ENCODE measurements around the gene HYKK. TPM values are rescaled to one million over a fixed set of nuclear protein-coding genes. Genes with fewer than 3 reads are reported as not detected.
"Not testable (repeated sequence)": the region's sequence is repeated elsewhere in the genome, so short reads cannot be mapped to it uniquely, and the experiment has no call there.

Gene HYKK
- total RNA-seq, 3 donors from 2014 or later, result 8.6 to 14.7 (median 10.9) TPM

DNA sequence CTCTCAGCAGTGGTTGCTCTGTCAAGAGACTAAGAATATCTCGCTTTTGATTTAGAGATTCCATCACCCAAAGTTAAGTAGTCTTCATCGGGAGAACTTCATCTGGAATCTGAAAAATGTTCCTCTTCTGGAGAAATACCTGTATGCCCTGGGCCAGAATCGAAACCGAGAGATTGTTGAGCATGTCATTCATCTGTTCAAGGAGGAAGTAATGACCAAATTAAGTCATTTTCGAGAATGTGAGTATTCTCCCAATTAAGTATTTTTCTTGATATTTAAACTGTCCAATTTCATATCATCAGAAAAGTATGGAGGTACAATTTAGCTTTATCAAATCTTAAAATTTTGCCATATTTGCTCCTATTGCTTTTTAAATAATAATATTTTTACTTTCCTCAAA is 19.9 kb downstream of the HYKK start:
- Histone ChIP-seq H3K36me3 (no peaks in the 10 kb centered on the region), H3K4me3 (no peak overlapping the region), H3K27ac (no peak overlapping the region), H3K4me1 (no peaks in the 10 kb centered on the region), H3K27me3 (no peaks in the 10 kb centered on the region), H3K9me3 (no peaks in the 10 kb centered on the region)
- intact Hi-C loops (cut with DNase I; ENCODE audit: low total_unique reads), result no loop called here
- TF ChIP-seq POLR2A (IDR thresholded peaks at IDR 0.05) (no peak), POLR2AphosphoS5 (IDR thresholded peaks at IDR 0.05) (no peak)
- TF ChIP-seq, protein P1, sequence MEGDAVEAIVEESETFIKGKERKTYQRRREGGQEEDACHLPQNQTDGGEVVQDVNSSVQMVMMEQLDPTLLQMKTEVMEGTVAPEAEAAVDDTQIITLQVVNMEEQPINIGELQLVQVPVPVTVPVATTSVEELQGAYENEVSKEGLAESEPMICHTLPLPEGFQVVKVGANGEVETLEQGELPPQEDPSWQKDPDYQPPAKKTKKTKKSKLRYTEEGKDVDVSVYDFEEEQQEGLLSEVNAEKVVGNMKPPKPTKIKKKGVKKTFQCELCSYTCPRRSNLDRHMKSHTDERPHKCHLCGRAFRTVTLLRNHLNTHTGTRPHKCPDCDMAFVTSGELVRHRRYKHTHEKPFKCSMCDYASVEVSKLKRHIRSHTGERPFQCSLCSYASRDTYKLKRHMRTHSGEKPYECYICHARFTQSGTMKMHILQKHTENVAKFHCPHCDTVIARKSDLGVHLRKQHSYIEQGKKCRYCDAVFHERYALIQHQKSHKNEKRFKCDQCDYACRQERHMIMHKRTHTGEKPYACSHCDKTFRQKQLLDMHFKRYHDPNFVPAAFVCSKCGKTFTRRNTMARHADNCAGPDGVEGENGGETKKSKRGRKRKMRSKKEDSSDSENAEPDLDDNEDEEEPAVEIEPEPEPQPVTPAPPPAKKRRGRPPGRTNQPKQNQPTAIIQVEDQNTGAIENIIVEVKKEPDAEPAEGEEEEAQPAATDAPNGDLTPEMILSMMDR (IDR thresholded peaks at IDR 0.05), result no peak
- no peak for DNase-seq (ENCODE audit: low spot score in 2 of 2)

DNA sequence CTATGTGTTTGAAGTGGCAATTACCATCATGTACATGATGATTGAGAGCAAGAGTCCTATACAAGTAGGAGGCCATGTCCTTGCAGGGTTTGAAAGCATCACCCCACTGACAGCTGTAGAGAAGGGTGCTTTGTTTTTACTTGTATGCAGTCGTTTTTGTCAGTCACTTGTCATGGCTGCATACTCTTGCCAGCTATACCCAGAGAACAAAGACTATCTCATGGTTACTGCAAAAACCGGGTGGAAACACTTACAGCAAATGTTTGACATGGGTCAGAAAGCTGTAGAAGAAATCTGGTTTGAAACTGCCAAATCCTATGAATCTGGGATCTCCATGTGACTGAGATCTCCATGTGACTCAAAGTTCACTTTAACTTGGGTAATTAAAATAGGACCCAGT is 26.0 kb downstream of the HYKK start:
- H3K4me1 ChIP-seq, result no peaks in the 10 kb centered on the region
- no peaks in the 10 kb centered on the region for H3K27me3 ChIP-seq
- no peaks in the 10 kb centered on the region for H3K9me3 ChIP-seq
- DNase-seq (ENCODE audit: low spot score in 2 of 2), result no peak
- TF ChIP-seq, protein P1 (IDR thresholded peaks at IDR 0.05), result no peak
- no peak for TF ChIP-seq POLR2A (IDR thresholded peaks at IDR 0.05)
- no peak for TF ChIP-seq POLR2AphosphoS5 (IDR thresholded peaks at IDR 0.05)
- intact Hi-C loops (cut with DNase I; ENCODE audit: low total_unique reads), result no loop called here
- no peak overlapping the region for H3K4me3 ChIP-seq
- H3K36me3 ChIP-seq, result no peaks in the 10 kb centered on the region
- no peak overlapping the region for H3K27ac ChIP-seq

GRCh38 chr15:78536134-78536533 is 28.8 kb downstream of the HYKK start:
- intact Hi-C loops (cut with DNase I; ENCODE audit: low total_unique reads), result no loop called here
- Histone ChIP-seq H3K27ac (no peak overlapping the region), H3K36me3 (no peaks in the 10 kb centered on the region), H3K27me3 (no peaks in the 10 kb centered on the region), H3K4me1 (no peaks in the 10 kb centered on the region), H3K4me3 (no peak overlapping the region), H3K9me3 (no peaks in the 10 kb centered on the region)
- no peak for DNase-seq (ENCODE audit: low spot score in 2 of 2)
- no peak for TF ChIP-seq POLR2AphosphoS5 (IDR thresholded peaks at IDR 0.05)
- TF ChIP-seq, protein P1 (IDR thresholded peaks at IDR 0.05), result no peak

DNA sequence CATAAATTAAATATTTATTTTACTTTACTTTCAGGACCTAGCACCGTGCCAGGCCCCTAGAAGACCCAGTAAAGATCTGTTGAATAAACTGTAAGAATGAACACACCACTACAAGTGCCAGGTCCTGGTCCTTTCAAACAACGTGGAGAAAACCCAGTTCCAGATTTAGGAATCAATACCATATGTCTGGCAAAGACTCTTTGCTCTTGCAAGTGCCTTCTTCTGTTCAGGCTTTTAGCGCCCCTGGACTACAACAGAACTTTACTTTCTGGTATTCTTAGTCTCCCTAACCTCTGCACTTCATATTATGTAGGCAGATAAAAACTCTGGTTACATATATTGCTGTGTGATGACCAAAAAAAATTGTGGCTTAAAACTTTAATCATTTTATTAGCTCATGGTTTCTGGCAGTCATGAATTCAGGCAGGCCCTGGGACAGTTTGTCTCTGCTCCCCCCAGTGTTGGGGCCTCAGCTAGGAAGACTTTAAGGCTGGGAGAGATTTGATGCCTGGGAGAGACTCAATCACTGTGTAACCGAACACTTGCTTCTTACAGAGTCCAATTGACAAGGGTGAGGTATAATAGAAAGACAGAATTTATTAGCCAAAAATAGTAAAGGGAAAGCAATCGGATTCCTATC is 30.0 kb downstream of the HYKK start:
- intact Hi-C loops (cut with DNase I; ENCODE audit: low total_unique reads), result no loop called here
- H3K4me1 ChIP-seq, result peaks cover 0 to 6% of the 10 kb centered on the region in 2 donors
- TF ChIP-seq POLR2A (IDR thresholded peaks at IDR 0.05) (no peak), POLR2AphosphoS5 (IDR thresholded peaks at IDR 0.05) (no peak)
- TF ChIP-seq, protein P1 (IDR thresholded peaks at IDR 0.05), result no peak
- no peaks in the 10 kb centered on the region for H3K36me3 ChIP-seq
- no peak for DNase-seq (ENCODE audit: low spot score in 2 of 2)
- H3K27me3 ChIP-seq, result no peaks in the 10 kb centered on the region
- H3K9me3 ChIP-seq, result no peaks in the 10 kb centered on the region
- peak overlapping the region in 1 of 2 donors; percentile 57 for H3K27ac ChIP-seq
- H3K4me3 ChIP-seq, result no peak overlapping the region

DNA sequence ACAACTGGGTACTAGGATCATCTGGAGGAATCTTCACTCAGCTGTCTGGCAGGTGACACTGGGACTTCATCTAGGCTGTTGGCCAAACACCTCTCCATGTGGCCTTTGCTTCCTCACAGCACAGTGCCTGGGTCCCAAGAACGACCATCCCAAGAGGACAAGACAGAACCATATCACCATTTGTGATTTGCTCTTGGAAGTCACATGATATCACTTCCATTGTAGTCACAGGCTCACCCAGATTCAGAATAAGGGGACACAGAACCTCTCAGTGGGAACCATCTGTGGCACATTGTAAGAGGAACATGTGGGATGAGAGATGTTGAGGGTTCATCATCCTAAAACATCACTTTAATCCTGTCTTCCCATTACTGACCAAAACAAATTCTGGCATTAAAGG is 31.0 kb downstream of the HYKK start:
- intact Hi-C loops (cut with DNase I; ENCODE audit: low total_unique reads), result no loop called here

GRCh38 chr15:78539464-78540140 is 32.2 kb downstream of the HYKK start:
- H3K36me3 ChIP-seq; intact Hi-C loops (cut with DNase I; ENCODE audit: low total_unique reads); H3K9me3 ChIP-seq; H3K4me1 ChIP-seq; H3K27me3 ChIP-seq; DNase-seq (ENCODE audit: low spot score in 2 of 2): not testable (repeated sequence)
- Histone ChIP-seq H3K27ac (peak overlapping the region; percentile 95 to 96), H3K4me3 (peak overlapping the region; percentile 70 to 89 (median 85))

More for the DNA sequence above, 31.0 kb downstream of the HYKK start:
- no peak for DNase-seq (ENCODE audit: low spot score in 2 of 2)
- no peaks in the 10 kb centered on the region for H3K36me3 ChIP-seq
- peaks cover 0 to 6% of the 10 kb centered on the region in 2 donors for H3K4me1 ChIP-seq
- no peak overlapping the region for H3K4me3 ChIP-seq
- H3K27me3 ChIP-seq, result no peaks in the 10 kb centered on the region
- TF ChIP-seq, protein P1 (IDR thresholded peaks at IDR 0.05), result no peak
- TF ChIP-seq POLR2A (IDR thresholded peaks at IDR 0.05) (no peak), POLR2AphosphoS5 (IDR thresholded peaks at IDR 0.05) (no peak)
- no peaks in the 10 kb centered on the region for H3K9me3 ChIP-seq
- peak overlapping the region in 1 of 2 donors; percentile 57 for H3K27ac ChIP-seq

Data from breast epithelium (tissue), 4 donors.